Upper lobe of left lung (tissue), 4 donors: ENCODE measurements around the gene NHS.

Experiments used
- CTCF ChIP-seq, 6 experiments: fragments of 450-650 bp in 4 of 6; fragments of 200-600 bp in 2 of 6; sonication (generic) in 2 of 6; IDR thresholded peaks; one replicate each; pipeline ENCODE4 v1.5.1; 2016 to 2019; ENCODE audit warnings: antibody characterized with exemption in 6 of 6
- POLR2A ChIP-seq, 4 donors: fragments of 450-650 bp; IDR thresholded peaks; one replicate each; pipeline ENCODE4 v1.5.1; 2016 to 2017; ENCODE audit warnings: antibody characterized with exemption in 4 of 4, mild to moderate bottlenecking in 2 of 4
- POLR2AphosphoS5 ChIP-seq, 2 donors: sonication (generic); formaldehyde crosslinking; IDR thresholded peaks; one replicate each; pipeline ENCODE4 v1.5.1; 2017; ENCODE audit warnings: antibody characterized with exemption in 2 of 2

GRCh38 chrX:17431171-17431570, 56.2 kb downstream of the NHS start:
- TF ChIP-seq POLR2A (IDR thresholded peaks at IDR 0.05), result no peak
- no peak for TF ChIP-seq POLR2AphosphoS5 (IDR thresholded peaks at IDR 0.05)
- TF ChIP-seq CTCF (IDR thresholded peaks at IDR 0.05), result no peak
